Colonic mucosa (tissue), 4 donors: ENCODE data around the gene EID3. TPM values are rescaled to one million over a fixed set of nuclear protein-coding genes. Genes with fewer than 3 reads are reported as not detected.

Source experiments
- DNase-seq: peaks from one replicate; pipeline ENCODE4 v3.0.0-alpha.2; 2020
- H3K27ac ChIP-seq: fragments of 200-600 bp; one replicate; pipeline ENCODE4 v1.8.0; 2021
- H3K27me3 ChIP-seq: fragments of 200-600 bp; one replicate; pipeline ENCODE4 v1.8.0; 2021
- H3K36me3 ChIP-seq: fragments of 200-600 bp; one replicate; pipeline ENCODE4 v1.8.0; 2021
- H3K4me1 ChIP-seq: fragments of 200-600 bp; one replicate; pipeline ENCODE4 v1.8.0; 2021; ENCODE audit warnings: mild to moderate bottlenecking
- H3K4me3 ChIP-seq: fragments of 200-600 bp; one replicate; pipeline ENCODE4 v1.8.0; 2021
- H3K9ac ChIP-seq, 2 donors: one replicate each; pipeline ENCODE4 v1.7.0; 2013; ENCODE audit warnings: control low read depth in 2 of 2, low read depth in 2 of 2, low read length in 2 of 2
- H3K9me3 ChIP-seq: fragments of 200-600 bp; one replicate; pipeline ENCODE4 v1.8.0; 2021
- intact Hi-C: fragments of 100-400 bp; cut with DNase I; formaldehyde crosslinking; loops from one replicate; pipeline ENCODE4 v1.14.1; 2022
- total RNA-seq, 2 donors: library from RNA; stranded (reverse); fragmentation: NEBNext Ultra II Directional in 1 of 2; extraction: Animal tissue kit (Norgen Biotek cat#: 25700) in 1 of 2; gene quantifications; one replicate each; pipeline ENCODE4 v1.2.1, GENCODE V29; 2021
- TF ChIP-seq, protein P1 (sequence below): fragments of 200-600 bp; IDR thresholded peaks from one replicate; pipeline ENCODE4 v1.8.0; 2022; ENCODE audit warnings: antibody characterized with exemption, mild to moderate bottlenecking
- donor health status: healthy.
- donor health status: DM: no; HTN: no; CAD: no.
- donor health status: DM: no; HTN: no; CAD: no.

The EID3 gene
- total RNA-seq, 2 donors from 2014 or later = 0.98 to 2.5 TPM

DNA sequence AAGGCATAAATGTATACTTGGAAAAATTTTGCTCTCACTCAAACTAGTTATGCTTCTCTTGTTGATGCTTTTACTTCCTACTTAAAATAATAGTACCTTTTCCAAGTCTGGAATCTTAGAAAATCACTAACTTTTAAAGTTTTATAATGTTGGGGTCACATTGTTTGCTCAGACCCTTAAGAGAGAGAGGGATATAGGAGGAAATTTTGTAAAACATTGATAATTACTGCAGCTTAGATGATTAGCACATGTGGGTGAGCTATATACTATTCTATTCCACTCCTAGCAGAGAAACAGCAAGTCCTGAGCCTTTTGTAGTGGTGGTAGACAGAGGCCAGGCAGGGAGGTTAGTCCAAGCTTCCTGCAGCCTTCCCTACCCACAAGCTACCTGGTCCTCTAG lies 13.4 kb downstream of the EID3 start:
- Histone ChIP-seq H3K27me3 (no peaks in the 10 kb centered on the region), H3K9me3 (no peaks in the 10 kb centered on the region), H3K36me3 (peaks cover 17% of the 10 kb centered on the region), H3K4me3 (no peak overlapping the region), H3K4me1 (no peaks in the 10 kb centered on the region), H3K27ac (no peak overlapping the region), H3K9ac (no peak overlapping the region)
- intact Hi-C loops = no loop called here
- TF ChIP-seq, protein P1, sequence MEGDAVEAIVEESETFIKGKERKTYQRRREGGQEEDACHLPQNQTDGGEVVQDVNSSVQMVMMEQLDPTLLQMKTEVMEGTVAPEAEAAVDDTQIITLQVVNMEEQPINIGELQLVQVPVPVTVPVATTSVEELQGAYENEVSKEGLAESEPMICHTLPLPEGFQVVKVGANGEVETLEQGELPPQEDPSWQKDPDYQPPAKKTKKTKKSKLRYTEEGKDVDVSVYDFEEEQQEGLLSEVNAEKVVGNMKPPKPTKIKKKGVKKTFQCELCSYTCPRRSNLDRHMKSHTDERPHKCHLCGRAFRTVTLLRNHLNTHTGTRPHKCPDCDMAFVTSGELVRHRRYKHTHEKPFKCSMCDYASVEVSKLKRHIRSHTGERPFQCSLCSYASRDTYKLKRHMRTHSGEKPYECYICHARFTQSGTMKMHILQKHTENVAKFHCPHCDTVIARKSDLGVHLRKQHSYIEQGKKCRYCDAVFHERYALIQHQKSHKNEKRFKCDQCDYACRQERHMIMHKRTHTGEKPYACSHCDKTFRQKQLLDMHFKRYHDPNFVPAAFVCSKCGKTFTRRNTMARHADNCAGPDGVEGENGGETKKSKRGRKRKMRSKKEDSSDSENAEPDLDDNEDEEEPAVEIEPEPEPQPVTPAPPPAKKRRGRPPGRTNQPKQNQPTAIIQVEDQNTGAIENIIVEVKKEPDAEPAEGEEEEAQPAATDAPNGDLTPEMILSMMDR = no peak
- DNase-seq = no peak

DNA sequence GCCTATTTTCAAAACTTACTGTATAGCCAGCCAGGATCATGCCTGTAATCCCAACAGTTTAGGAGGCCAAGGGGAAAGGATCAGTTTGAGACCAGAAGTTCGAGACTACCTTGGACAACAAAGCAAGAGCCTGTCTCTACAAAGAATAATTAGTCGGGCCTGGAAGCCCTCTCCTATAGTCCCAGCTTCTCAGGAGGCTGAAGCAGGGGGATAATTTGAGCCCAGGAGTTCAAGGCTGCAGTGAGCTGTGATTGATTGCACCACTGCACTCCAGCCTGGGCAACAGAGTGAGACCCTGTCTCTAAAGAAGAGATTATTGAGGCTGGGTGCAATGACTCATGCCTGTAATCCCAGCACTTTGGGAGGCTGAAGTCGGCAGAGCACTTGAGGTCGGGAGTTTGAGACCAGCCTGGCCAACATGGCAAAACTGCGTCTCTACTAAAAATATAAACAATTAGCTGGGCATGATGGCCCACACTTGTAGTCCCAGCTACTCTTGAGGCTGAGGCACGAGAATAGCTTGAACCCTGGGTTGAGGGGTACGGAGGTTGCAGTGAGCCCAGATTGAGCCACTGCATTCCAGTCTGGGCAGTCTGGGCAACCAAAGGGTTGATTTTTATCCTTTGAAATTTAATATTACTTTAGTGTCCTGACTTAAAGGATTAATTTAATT lies 14.1 kb downstream of the EID3 start:
- Histone ChIP-seq H3K9me3 (no peaks in the 10 kb centered on the region), H3K9ac (no peak overlapping the region), H3K36me3 (peaks cover 17% of the 10 kb centered on the region), H3K27ac (no peak overlapping the region), H3K27me3 (no peaks in the 10 kb centered on the region), H3K4me3 (no peak overlapping the region), H3K4me1 (no peaks in the 10 kb centered on the region)
- intact Hi-C loops = no loop called here
- no peak for DNase-seq
- TF ChIP-seq, protein P1 = no peak

DNA sequence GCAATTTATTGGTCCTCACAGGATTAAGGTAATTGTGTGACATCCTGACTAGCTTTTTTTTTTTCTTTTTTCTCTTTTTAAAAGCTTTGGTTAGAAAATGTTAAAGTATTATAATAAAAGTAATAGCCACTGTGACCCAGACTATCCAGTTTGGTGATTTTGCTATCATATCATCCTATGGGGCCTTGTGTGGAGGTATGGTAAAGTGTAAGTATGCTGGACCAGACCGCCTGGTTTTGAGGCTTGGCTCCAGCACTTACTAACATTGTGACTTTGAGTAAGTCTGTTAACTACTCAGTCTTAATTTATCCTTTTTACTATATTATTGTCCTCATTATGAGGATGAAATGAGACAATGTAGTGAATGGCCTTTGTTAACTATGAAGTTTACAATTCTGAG lies 15.5 kb downstream of the EID3 start:
- TF ChIP-seq, protein P1 = no peak
- intact Hi-C loops = no loop called here
- DNase-seq = no peak
- Histone ChIP-seq H3K9ac (no peak overlapping the region), H3K4me3 (no peak overlapping the region), H3K36me3 (peaks cover 3% of the 10 kb centered on the region), H3K4me1 (no peaks in the 10 kb centered on the region), H3K9me3 (no peaks in the 10 kb centered on the region), H3K27me3 (no peaks in the 10 kb centered on the region), H3K27ac (no peak overlapping the region)

DNA sequence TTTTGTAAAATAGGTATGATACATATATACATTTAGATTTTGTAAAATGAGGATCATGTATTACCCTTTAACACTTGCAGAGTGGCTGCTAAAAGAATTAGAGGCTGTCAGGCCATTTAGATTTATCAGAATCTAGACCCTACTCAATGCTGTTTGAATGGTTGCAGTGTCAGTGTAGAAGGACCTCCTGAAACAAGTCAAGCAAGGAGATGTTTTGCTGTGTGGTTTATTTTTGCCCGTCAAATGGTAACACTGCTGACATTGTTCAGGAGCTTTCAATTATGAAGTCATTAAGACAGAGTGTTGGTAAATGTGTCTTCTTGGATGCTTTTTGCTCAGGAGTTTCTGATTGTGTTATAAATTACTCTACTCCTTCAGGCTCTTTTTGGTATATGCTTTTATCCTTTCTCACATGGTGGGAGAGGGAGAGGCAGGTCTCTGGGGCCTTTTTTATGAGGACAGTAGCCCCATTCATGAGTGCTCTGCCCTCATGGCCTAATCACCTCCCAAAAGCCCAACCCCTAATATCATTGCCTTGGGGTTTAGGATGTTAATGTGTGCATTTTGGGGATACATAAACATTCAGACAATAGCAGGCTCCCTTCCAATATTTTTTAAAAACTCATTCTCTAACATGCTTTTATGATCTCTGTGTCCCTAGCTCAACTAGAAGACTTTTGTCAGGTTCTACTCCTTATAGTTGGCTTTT lies 16.5 kb downstream of the EID3 start:
- no peak overlapping the region for H3K27ac ChIP-seq
- H3K9ac ChIP-seq = no peak overlapping the region
- H3K9me3 ChIP-seq = no peaks in the 10 kb centered on the region
- DNase-seq = no peak
- TF ChIP-seq, protein P1 = no peak
- no peak overlapping the region for H3K4me3 ChIP-seq
- intact Hi-C loops = no loop called here
- no peaks in the 10 kb centered on the region for H3K27me3 ChIP-seq
- H3K4me1 ChIP-seq = no peaks in the 10 kb centered on the region
- no peaks in the 10 kb centered on the region for H3K36me3 ChIP-seq

DNA sequence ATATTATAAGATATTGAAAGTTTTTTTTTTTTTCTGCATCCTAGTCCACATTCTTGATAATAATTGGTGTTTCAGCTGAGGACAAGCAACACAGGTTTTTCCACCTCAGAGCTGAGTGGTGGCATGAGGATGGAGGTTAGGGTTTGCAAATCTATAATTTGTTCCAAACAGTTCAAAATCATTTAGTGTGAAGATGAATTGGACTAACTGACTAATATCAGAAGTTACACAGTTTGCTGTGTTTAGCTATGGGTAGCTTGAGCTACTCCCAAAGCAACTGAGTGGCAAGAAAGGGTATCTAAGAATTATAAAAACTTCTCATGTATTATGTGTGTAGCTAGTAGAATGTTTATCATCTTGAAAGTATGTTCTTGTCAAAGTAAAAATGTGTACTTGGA lies 17.1 kb downstream of the EID3 start:
- H3K9me3 ChIP-seq = no peaks in the 10 kb centered on the region
- no peak overlapping the region for H3K27ac ChIP-seq
- H3K4me3 ChIP-seq = no peak overlapping the region
- TF ChIP-seq, protein P1 = no peak
- no peaks in the 10 kb centered on the region for H3K4me1 ChIP-seq
- H3K27me3 ChIP-seq = no peaks in the 10 kb centered on the region
- H3K9ac ChIP-seq = no peak overlapping the region
- intact Hi-C loops = no loop called here
- no peak for DNase-seq
- H3K36me3 ChIP-seq = no peaks in the 10 kb centered on the region
